ENCODE measurements around the gene MTSS2.

GRCh38 chr16:70699696-70700095, 13.8 kb upstream of the MTSS2 start:
- TF ChIP-seq CTCF (IDR thresholded peaks at IDR 0.05; ENCODE audit: low read depth, low read length) (no peak), EZH2phosphoT487 (IDR thresholded peaks at IDR 0.05; ENCODE audit: low read depth) (no peak)

All from OCI-LY3 (cell line).